ENCODE results near the gene MOB2. TPM values are rescaled to one million over a fixed set of nuclear protein-coding genes. Genes with fewer than 3 reads are reported as not detected.

Gene MOB2
- total RNA-seq, 4 donors from 2014 or later: 27.3 to 64.9 (median 34.1) TPM

- ATAC-seq (ENCODE audit: low FRiP score) (no peak), DNase-seq (ENCODE audit: low spot score) (no peak)
- TF ChIP-seq, protein P1, sequence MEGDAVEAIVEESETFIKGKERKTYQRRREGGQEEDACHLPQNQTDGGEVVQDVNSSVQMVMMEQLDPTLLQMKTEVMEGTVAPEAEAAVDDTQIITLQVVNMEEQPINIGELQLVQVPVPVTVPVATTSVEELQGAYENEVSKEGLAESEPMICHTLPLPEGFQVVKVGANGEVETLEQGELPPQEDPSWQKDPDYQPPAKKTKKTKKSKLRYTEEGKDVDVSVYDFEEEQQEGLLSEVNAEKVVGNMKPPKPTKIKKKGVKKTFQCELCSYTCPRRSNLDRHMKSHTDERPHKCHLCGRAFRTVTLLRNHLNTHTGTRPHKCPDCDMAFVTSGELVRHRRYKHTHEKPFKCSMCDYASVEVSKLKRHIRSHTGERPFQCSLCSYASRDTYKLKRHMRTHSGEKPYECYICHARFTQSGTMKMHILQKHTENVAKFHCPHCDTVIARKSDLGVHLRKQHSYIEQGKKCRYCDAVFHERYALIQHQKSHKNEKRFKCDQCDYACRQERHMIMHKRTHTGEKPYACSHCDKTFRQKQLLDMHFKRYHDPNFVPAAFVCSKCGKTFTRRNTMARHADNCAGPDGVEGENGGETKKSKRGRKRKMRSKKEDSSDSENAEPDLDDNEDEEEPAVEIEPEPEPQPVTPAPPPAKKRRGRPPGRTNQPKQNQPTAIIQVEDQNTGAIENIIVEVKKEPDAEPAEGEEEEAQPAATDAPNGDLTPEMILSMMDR (IDR thresholded peaks at IDR 0.05): no peak
These were observed 36.2 kb downstream of the MOB2 start for GRCh38 chr11:1450344-1450875.

GRCh38 chr11:1449490-1450243, 36.9 kb downstream of the MOB2 start:
- TF ChIP-seq, protein P1 (IDR thresholded peaks at IDR 0.05): no peak
- ATAC-seq (ENCODE audit: low FRiP score) (no peak), DNase-seq (ENCODE audit: low spot score) (no peak)

GRCh38 chr11:1448882-1449281, 37.7 kb downstream of the MOB2 start:
- no peak for ATAC-seq (ENCODE audit: low FRiP score)
- TF ChIP-seq, protein P1 (IDR thresholded peaks at IDR 0.05): no peak

GRCh38 chr11:1447845-1448825, 38.4 kb downstream of the MOB2 start:
- ATAC-seq (ENCODE audit: low FRiP score) (no peak), DNase-seq (ENCODE audit: low spot score) (no peak)
- TF ChIP-seq, protein P1 (IDR thresholded peaks at IDR 0.05): no peak

More at GRCh38 chr11:1448882-1449281, 37.7 kb downstream of the MOB2 start:
- DNase-seq (ENCODE audit: low spot score): no peak

GRCh38 chr11:1446623-1447022, 40.0 kb downstream of the MOB2 start:
- ATAC-seq (ENCODE audit: low FRiP score) (no peak), DNase-seq (ENCODE audit: low spot score) (no peak)
- TF ChIP-seq, protein P1 (IDR thresholded peaks at IDR 0.05): no peak

- TF ChIP-seq, protein P1 (IDR thresholded peaks at IDR 0.05): no peak
- DNase-seq (ENCODE audit: low spot score): no peak
- ATAC-seq (ENCODE audit: low FRiP score): no peak
These were observed 40.7 kb downstream of the MOB2 start for GRCh38 chr11:1445741-1446445.
